ENCODE measurements around the gene CD3G.
"Not testable (repeated sequence)": the region's sequence is repeated elsewhere in the genome, so short reads cannot be mapped to it uniquely, and the experiment has no call there.

Gene CD3G

GRCh38 chr11:118382954-118383353 is 38.8 kb downstream of the CD3G start:
- no peak for DNase-seq

GRCh38 chr11:118383657-118384056 is 39.5 kb downstream of the CD3G start:
- DNase-seq = peak; percentile 2

DNA sequence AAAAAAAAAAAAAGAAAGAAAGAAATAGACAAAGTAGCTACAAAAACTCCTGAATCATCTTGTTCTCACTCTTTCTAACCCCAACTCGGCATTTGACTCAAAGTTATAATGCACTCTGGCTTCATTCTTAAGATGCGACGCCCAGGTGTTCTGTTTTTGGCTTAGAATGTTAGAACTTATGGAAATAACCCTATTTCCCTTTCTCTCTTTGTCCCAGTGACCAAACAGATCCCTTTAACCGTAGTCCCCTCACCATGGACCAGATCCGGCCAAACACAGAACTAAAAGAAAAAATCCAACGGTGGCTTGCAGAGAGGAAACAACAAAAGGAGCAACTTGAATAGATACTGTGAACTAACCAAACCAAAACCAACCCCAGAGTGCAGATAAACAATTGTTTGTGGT is 52.0 kb downstream of the CD3G start:
- no peak for DNase-seq

DNA sequence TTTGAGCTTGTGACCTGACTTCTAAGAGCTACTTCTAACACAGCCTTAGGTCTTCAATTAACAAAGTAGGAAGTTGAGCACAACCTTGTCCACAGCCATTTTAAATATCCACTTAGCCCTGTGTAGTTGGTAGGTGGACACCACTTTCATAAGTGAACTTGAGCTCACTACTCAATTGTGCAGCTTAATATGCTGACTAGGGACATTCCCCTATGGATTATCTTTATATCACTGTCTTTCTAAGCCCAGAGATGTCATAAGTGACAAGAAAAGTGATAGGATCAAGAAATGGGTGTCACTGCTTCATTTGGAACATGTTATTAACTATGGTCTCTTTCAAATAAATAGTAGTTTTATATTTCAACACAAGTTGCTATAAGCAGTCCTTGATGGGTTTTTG is 53.3 kb downstream of the CD3G start:
- DNase-seq = no peak

DNA sequence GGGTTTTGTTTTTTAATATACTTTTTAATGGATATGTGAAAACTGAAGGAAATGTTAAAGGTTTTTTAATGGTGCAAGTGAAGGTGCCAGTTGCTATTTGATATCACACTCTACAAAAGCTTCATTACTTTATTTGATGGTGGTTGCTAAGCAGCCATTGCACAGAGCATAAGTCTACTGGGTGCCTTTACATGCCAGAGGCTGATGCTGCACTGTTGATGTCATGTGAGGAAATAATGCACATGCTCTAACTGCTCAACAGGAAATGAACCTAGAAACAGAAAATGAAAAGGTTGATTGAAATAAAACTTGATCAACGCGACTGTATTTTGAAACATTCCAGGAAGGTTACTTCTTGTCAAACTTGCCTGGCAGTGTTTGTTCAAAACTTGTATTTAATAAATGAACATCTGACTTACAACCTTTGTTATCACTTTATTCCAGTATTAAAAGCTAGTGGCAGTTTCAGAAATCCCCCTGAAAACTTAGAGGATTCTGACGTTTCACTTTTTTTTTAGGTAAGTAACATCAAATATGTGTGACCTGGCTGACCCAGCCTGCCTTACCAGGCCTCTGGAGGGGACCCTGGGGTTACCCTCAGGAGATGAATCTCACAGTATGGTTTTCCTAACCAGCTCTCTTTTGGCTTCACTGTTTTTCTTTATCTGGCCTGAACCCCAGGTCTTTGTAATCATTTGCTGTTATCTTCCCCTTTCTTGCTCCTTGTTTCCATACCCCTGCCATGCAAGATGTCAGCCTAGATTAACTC is 54.8 kb downstream of the CD3G start:
- peak; percentile 24 for DNase-seq

- peak; percentile 93 for DNase-seq
These were observed 57.2 kb downstream of the CD3G start, which contains the start of gene ATP5MG for GRCh38 chr11:118401151-118401879. TSS of gene ATP5MG (plus strand) at chr11:118401606. CDS start at chr11:118401666, 60 bp downstream.

- peak; percentile 51 for DNase-seq
These were observed 57.9 kb downstream of the CD3G start for GRCh38 chr11:118401880-118402590.

GRCh38 chr11:118402594-118402993 is 58.5 kb downstream of the CD3G start:
- not testable (repeated sequence) for DNase-seq

All from MV-4-11 (cell line).